HL-60/S4 treated with phorbol 12-myristate 13-acetate at 8.2 ng/mL for 4 days and 3 days (cell line): ENCODE results near the gene TMEM92.

Experiments
- in situ Hi-C: fragments of 300-500 bp; cut with MboI; formaldehyde crosslinking; loops from 2 replicates; pipeline ENCODE4 v1.15.0; 2022; ENCODE audit warnings: low sequenced_read_pairs

The TMEM92 gene

GRCh38 chr17:50274142-50274896, at the start of gene TMEM92:
TSS of gene TMEM92 (plus strand) at chr17:50274466. CDS start at chr17:50274502, 36 bp downstream.
- in situ Hi-C loops = no loop called here

DNA sequence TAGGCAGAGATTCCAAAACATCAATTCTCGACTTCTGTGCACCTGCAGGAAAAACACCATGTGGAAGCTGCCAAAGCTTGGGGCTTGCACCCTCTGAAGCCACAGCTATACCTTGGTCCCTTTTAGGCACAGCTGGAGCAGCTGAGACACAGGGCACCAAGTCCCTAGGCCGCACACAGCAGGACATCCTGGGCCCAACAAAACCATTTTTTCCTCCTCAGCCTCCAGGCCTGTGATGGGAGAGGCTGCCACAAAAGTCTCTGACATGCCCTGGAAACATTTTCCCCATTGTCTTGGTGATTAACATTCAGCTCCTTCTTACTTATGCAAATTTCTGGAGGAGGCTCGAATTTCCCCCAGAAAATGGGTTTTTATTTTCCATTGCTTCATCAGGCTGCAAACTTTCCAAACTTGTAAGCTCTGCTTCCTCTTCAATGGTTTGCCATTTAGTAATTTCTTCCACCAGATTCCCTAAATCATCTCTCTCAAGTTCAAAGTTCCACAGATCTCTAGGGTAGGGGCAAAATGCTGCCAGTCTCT, 48.5 kb upstream of the TMEM92 start:
- in situ Hi-C loops = no loop called here

DNA sequence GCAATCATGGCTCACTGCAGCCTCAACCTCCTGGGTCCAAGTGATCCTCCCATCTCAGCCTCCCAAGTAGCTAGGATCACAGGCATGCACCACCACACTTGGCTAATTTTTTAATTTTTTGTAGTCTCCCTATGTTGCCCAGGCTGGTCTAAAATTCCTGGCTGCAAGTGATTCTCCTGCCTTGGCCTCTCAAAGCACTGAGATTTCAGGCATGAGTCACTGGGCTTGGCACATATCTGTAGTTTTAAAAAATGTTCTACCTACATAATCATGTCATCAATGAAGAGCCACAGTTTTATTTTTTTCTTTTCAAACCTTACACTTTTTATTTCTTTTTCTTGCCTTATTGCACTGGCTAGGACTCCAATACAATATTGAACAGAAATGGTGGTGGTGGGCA, 39.7 kb upstream of the TMEM92 start:
- in situ Hi-C loops = no loop called here

GRCh38 chr17:50237901-50238300, 36.4 kb upstream of the TMEM92 start:
- in situ Hi-C loops = no loop called here

DNA sequence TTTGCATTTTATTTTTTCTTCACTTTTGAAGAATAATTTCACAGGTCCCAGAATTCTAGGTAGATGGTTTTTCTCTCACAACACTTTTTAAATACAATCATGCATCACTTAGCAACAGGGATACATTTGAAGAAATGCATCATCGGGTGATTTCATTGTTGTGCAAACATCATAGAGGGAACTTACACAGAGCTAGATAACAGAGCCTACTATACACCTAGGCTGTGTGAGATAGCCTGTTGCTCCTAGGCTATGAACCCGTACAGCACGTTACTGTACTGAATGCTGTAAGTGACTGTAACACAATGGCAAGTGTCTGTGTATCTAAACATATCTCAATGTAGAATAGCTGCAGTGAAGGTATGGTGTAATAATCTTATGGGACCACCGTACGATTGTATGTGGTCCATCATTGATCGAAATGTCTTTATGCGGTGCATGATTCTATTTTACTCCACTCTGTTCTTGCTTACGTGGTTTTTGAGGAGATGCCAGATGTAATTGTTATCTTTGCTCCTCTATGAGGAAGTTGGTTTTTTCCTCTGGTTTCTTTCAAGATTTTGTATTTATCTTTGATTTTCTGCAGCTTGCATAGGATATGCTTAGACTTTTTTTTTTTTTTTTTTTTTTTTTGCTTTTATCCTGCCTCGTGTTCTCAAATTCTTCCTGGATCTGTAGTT, 35.5 kb upstream of the TMEM92 start:
- in situ Hi-C loops = no loop called here

GRCh38 chr17:50239937-50240336, 34.3 kb upstream of the TMEM92 start:
- in situ Hi-C loops = no loop called here

- in situ Hi-C loops = no loop called here
Measured at GRCh38 chr17:50240851-50241250, 33.4 kb upstream of the TMEM92 start.

DNA sequence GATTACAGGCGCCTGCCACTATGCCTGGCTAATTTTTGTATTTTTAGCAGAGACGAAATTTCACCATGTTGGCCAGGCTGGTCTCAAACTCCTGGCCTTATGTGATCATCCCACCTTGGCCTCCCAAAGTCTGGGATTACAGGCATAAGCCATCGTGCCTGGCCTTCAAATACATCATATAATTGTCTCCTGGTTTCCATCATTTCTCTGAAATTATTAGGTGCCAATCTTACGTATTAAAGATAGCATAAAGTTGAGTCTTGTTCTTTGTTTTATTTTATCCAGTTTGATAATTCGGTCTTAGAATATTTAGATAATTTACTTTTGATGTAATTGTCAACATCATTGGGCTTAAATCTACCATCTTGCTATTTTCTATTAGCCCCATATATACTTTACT, 32.8 kb upstream of the TMEM92 start:
- in situ Hi-C loops = no loop called here

DNA sequence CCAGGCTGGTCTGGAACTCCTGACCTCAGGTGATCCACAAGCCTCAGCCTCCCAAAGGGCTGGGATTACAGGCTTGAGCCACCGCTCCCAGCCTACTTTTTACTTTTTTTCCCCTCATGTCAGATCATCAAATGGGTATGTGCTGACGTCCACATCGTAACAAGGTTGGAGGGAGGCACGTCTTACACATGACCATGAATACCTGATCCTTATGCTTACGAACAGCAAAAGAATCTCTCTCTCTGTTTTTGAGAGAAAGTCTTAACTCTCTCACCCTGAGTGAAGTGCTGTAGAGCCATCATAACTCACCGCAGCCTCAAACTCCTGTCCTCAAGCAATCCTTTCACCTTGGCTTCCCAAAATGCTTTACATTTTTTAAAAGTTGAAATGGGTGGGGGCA, 29.5 kb upstream of the TMEM92 start:
- in situ Hi-C loops = no loop called here

- in situ Hi-C loops = no loop called here
Measured at GRCh38 chr17:50248255-50248654, 26.0 kb upstream of the TMEM92 start.

GRCh38 chr17:50252781-50253180, 21.5 kb upstream of the TMEM92 start:
- in situ Hi-C loops = no loop called here

GRCh38 chr17:50255766-50256635, 18.3 kb upstream of the TMEM92 start:
- in situ Hi-C loops = no loop called here

DNA sequence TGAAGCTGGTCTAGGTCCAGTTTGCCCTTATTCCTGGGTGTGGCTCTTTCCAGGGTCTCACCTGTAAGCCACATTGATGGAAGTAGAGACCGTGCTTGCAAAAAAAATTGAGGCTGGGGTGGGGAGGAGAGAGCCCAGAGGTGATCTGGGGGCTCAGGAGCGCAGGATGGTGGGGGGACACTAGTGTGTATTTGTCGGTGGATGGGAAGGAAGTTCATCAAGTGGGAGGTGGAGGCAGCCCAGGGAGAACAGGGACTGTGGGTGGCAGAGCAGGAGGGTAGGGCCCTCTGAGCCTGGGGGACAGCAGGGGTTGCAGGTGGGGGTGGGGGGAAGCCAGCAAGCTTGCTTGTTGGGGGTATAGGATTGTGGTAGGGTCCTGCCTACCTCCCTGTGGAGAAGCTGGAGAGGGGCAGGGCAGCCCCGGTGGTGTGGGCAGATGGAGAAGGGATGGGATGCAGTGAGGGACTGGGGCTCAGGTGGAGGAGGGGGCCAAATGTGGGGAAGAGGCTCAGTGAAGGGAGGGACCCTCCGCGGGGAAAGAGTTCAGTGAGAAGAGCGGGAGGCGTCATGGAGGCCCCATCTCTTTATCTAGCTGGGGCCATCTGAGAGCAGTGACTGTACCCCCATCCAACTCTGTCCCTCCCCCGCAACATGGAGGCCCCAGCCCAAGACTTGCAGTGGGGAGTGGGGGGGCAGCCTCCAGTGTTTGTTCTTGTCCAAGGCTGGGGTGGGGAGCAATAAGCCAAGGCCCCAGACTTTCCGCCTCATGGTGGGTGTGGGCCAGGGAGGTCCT, 17.2 kb upstream of the TMEM92 start:
- in situ Hi-C loops = no loop called here

DNA sequence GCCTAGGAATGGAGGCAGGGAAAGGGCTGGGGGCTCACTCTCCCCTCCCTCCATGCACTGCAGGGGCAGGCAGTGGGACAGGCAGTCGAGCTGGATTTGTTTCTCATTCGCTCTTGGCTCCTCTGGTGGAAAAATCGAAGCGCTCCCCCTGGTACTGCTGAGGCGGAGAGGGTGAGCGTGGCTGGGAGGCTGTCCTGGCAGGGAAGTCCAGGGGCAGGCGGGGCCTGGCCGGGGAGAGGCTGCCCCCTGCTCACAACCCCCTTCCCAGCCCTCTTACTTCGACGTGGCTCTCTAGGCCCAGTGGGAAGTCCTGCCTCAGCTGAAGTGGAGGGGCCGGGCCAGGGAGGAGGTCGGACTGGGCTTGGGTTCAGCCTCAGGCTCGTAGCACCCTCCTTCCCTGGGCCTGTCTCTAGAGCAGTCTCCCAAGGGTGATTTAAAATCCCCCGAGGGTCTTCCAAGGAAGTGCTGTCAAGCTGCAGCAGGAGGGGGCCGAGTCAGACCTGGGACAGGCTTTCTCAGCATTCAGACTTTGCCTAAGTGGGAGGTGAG, 16.5 kb upstream of the TMEM92 start:
- in situ Hi-C loops = no loop called here

DNA sequence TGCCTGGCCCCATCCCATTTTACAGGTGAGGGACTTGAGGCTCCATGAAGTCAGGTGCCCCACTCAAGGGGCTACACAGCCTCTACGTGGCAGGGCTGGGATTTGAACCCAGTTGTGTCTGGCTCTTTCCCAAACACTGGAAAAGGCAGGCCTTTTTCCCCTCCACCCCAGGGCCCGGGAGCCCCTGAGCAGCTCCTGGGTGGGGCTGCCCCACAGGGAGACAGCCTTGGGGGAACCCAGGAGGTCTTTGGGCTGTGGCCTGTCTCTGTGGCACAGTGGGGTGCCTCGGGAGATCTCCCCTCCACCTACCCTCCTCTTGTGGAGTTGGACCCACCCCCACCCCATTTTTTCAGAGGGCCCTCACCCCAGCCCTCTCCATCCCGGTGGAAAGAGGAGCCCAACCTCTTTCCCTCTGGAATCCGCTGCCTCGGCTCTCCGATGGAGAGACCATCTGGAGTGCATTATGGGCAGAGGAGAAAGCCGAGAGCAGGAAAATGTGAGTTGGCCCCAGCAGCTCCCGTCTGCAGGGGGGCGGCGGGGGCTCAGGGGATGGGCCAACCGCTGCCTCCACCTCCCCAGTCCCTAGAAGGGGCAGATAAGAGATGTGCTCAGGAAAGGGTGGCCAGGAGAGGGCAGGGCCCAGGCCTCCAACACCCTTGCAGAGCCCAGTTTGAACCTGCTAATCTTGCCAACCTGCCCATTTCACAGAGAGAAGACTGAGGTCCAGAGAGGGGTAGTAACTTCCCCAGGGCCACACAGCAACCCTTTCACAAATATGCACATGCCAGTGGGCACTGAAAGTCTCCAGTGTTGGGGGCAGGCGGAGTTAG, 15.4 kb upstream of the TMEM92 start:
- in situ Hi-C loops = no loop called here

DNA sequence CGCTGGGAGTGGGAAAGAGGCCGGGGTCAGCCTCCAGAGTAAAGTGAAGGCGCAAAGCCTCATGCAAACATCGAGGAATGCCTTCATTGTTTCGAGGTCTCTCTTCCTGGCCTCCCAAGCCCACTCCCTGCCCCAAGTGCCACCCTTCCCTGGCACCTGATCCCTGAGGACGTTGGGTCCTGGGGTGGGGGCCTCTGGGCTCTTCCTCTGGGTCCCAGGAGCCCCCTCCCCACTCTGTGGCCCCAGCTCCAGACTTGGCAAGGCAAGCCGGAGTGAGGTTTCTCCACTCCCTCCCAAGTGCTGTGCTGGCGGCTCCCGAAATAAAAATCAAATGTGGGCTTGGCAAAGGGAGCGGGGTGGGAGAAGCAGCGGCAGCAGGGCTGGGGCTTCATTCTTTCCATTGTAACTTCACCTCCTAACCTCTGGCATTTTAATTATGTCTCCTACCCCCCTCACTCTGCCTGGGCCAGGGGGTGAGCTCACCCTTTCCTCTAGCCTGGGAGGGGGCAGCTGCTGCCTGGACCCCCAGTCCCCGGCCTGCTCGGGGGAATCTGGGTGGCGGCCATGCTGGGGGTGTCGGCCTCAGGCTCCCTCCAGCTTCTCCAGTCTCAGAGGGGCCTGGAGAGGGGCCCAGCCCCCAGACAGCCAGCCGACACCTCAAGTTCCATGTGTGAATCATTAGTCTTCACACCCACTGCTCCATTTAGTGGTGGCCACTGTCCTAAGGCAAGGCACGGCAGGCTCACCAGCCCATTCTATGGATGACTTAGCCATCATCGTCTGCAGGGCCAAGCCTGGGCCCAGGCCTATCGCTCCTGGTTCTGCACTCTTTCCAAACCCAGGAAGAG, 14.6 kb upstream of the TMEM92 start:
- in situ Hi-C loops = no loop called here

DNA sequence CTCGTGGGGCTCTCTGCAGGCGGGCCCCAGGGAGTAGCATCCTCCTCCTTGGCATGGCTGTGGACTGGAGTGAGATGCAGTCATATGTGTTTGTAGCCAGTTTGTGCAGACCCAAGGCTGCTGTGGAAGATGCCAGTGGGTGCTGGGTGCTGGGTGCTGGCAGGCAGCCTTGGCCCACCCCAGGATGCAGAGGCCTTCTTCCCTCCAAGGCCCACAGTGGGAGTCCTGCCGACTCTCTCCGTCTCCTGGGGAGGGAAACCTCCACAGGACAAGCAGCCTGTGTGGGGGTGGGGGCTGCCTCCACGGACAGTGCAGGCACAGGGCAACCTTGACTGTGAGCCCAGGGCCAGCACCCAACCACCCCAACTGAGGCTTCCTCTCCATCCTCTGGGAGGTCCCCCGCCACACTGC, 13.8 kb upstream of the TMEM92 start:
- in situ Hi-C loops = no loop called here
